ENCODE results near the gene PRPH2.

GRCh38 chr6:42727087-42727611, 4.8 kb upstream of the PRPH2 start:
- TF ChIP-seq FOXK2 (IDR thresholded peaks at IDR 0.05), result no peak
- no peak for TF ChIP-seq SYNCRIP (IDR thresholded peaks at IDR 0.05; ENCODE audit: insufficient read depth, low read depth, low read length)
- TF ChIP-seq MEIS1 (CRISPR knock-in tag; IDR thresholded peaks at IDR 0.05; ENCODE audit: borderline replicate concordance), result no peak
- TF ChIP-seq REST (IDR thresholded peaks at IDR 0.05; ENCODE audit: borderline replicate concordance in 1 of 2, low read depth in 1 of 2, low read length in 2 of 2), result no peak
- no peak for TF ChIP-seq ZZZ3 (CRISPR knock-in tag; IDR thresholded peaks at IDR 0.05; ENCODE audit: borderline replicate concordance)
- TF ChIP-seq ATF3 (CRISPR knock-in tag; IDR thresholded peaks at IDR 0.05), result no peak
- no peak for TF ChIP-seq CTCF (CRISPR knock-in tag; IDR thresholded peaks at IDR 0.05)
- no peak for TF ChIP-seq SNAPC2 (CRISPR knock-in tag; IDR thresholded peaks at IDR 0.05)
- no peak for TF ChIP-seq HDAC2 (CRISPR knock-in tag; IDR thresholded peaks at IDR 0.05)
- no peak for TF ChIP-seq SP1 (IDR thresholded peaks at IDR 0.05)
- no peak for TF ChIP-seq SP1 (CRISPR knock-in tag; IDR thresholded peaks at IDR 0.05)
- no peak for TF ChIP-seq REXO4 (CRISPR knock-in tag; IDR thresholded peaks at IDR 0.05; ENCODE audit: borderline replicate concordance)
